ENCODE results near the gene CCNDBP1.
"Not testable (repeated sequence)": the region's sequence is repeated elsewhere in the genome, so short reads cannot be mapped to it uniquely, and the experiment has no call there.

CCNDBP1 gene

DNA sequence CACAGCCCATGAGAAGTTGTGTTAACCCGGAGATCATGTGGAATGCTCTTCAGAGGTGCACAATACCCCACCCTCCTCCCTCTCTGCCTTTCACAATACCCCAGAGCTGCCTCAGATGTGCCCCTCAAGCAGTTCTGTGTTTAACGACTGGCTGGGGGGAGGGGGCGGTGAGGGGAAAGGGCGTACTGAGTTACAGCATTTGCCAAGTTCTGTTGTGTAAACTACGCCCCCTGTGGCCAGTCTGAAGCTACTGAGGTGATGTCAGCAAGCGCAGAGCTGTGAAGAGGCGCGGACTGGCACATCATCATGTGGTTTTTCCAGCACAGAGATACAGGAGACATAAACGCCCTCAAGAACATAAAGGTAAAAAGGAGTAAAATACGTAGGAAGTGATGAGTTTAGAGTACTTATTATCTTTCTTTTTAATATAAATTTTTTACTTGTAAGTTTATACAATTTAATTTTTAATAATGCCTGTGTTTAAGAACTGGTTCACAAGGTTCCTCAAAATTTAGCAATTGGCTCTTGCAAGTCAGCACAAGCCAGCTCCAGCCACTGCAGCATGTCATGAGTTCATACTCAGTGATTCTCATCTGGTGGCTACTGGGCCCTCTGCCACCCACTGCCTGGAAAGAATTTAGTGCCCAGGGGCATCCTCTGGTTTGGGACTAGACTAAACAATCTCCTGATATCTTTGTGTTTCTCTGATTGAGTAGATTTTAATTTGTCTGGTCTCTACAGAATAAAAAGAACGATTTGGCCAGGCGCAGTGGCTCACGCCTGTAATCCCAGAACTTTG, 33.9 kb downstream of the CCNDBP1 start:
- peak; percentile 83 for DNase-seq

DNA sequence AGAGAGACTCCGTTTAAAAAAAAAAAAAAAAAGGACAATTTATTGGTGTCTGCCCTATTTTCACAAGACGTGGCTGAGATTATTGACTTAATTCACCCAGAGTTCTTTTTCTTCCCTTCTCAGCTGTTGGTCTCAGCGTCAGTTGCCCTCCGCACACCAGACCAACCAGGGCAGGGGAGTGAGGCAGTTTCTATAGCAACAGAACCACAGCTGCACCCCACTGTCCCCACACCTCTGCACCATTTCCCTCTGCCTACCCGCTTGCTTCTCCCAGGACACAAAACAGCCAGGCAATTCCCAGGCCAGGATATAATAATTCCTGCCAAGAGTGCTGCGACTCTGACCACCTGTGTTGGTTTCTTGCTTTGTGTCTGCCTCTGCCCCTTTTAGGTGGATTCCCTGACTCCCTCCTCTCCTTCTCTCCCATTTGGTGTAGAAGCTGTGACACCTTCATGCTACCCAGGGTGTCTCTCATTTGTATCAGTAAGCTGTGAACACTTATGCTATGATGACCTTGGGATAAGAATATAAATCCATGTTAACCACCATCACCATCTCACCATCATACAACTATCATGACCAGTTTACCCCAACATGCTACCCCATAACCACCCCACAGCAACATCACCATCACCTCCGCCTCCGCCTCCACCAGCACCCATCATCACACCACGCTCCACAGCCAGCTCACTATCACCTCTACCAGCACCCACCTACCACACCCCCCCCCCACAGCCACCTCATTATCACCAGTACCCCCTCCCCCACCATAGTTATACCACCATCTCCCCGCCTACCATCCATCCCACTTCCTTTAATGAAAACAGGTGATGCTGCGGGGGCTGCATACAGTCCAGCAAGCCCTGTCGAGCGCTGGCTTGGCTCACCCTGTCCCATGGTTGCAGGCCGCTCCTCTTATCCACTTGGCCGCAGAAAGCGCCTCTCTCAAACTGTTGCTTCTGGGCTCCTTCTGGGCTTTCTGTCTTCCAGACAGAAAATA, 35.0 kb downstream of the CCNDBP1 start:
- no peak for DNase-seq

DNA sequence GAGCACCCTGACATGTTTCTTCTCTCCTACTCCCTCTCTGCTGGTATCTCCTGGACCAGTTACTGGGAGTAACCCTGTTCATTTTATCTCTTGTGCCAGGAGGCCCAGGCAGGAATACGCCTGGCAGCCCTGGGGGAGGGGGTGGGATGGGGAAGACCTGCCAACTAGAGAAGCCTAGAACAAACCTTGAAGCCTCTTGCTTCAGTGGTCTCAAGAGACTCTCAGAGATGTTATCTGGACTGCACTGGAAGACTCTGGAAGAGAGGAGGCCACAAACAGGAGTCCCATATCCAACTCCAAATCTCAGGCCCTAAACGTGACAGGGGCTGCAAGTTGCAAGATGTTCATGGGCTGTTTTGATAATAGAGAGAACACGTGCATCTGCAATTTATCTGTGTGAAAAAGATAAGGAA, 35.8 kb downstream of the CCNDBP1 start, which contains the start of gene EPB42:
Gene EPB42 (minus strand): TSS at position 28 of the 413 bp plus-strand sequence. CDS start 193 bp downstream, outside the sequence.
- DNase-seq = peak; percentile 94

DNA sequence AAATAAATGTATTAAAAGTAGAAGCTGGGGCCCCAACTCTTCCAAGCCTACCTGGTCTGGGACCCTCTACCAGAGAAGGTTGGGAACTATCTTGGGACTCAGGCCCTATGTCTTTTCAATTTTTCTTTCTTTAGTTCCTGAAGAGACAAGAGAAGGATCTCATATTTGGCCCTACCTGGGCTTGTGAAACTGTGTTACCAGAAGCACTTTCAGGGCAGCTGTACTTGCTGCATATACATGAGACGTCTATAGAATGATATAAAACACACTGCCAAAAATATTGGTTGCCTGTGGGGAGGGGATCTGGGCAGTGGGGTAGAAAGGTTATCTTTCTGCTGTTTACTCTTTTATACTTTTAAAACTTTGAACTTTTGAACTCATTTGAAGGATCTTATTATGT, 36.2 kb downstream of the CCNDBP1 start:
- DNase-seq = no peak

DNA sequence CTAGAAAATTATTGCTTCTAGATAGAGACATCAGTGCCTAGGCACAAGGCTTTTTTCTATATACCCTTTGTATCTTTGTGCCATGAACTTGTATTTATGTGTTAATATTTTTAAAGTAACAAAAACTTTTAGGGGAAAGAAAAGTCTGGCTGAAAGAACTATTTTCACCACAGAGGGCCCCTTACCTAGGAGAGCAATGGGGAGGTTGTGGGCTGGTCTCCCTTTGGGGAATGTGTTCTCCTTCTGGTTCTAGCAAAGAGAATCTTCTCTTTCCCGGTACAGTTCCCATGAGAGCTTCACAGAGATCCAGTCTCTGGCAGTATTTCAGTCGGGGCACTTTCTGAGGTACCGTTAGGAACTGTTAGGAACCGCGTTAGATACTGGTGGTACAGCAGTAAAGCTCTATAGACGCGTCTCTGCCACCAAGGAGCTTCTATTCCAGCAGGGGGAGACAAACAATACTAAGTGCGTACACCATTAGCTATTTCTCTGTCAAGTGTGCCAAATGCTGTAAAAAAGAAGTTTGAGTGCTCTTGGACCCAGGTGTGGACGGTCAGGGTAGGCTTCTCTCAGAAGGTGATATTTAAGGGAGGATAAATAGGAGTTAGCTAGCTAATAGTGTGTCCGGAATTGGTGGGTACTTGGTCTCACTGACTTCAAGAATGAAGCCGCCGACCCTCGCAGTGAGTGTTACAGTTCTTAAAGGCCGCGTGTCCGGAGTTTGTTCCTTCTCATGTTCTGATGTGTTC, 40.2 kb downstream of the CCNDBP1 start:
- DNase-seq = peak; percentile 94

DNA sequence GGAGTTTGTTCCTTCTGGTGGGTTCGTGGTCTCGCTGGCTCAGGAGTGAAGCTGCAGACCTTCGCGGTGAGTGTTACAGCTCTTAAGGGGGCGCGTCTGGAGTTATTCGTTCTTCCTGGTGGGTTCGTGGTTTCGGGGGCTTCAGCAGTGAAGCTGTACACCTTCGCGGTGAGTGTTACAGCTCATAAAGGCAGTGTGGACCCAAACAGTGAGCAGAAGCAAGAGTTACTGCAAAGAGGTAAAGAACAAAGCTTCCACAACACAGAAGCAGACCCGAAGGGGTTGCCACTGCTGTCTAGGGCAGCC, 40.7 kb downstream of the CCNDBP1 start:
- DNase-seq = not testable (repeated sequence)

DNA sequence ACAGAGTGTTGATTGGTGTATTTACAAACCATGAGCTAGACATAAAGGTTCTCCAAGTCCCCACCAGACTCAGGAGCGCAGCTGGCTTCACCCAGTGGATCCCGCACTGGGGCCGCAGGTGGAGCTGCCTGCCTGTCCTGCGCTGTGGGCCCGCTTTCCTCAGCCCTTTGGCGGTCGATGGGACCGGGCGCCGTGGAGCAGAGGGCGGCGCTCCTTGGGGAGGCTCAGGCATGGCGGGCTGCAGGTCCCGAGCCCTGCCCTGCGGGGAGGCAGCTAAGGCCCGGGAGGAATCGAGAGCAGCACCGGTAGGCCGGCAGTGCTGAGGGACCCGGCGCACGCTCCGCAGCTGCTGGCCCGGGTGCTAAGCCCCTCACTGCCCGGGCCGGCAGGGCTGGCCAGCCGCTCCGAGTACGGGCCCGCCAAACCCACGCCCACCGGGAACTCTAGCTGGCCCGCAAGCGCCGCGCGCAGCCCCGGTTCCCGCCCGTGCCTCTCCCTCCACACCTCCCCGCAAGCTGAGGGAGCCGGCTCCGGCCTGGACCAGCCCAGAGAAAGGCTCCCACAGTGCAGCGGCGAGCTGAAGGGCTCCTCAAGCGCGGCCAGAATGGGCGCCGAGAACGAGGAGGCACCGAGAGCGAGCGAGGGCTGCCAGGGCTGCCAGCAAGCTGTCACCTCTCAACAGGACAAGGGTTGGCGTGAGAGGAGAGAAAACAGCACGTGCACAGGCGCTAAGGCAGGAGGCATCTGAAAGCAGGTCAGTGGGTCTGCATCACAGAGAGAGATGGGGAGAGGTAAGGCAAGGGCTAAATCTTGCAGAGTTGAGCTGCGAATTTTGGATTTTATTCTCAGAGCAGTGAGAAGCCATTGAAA, 41.5 kb downstream of the CCNDBP1 start:
- no peak for DNase-seq

DNA sequence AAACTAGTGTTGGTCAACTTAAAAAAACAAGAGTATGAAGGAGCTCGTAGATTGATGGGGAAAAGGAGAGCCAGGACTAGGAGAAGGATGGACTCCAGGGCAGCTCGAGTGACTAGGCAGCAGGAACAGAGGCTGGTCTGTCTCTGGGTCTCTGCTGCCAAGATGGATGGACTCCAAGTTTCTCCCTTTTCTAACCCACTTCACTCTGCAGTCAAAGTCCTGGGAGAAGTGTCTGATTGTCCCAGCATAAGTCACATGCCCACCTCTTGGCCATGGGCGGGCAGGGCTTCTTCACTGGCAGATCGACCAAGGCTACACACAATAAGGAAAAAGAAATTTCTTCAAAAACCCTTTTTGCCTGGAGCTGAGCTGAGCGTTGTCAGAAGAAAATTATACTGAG, 44.8 kb downstream of the CCNDBP1 start:
- DNase-seq = no peak

DNA sequence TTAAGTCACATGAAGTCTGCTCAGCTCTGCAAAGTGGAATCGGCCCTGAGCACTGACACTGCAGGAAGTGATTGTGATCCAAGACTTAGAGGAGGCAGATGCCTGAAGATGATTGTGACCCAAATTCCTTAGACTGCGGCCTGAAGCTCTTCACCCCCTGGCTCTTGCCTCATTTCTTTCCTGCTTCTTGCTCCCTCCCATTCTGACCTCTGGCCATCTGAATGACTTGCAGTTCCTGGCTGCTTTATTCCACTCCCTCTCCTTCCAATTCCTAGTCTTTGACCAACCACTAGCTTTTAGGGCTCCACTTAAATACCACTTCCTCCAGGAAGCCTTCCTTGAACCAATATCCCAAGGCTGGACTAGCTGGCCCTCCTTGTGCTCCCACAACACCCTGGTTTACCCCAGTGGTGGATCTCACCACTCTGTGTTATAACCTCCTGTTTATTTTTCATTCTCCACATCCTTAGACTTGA, 45.5 kb downstream of the CCNDBP1 start:
- peak; percentile 63 for DNase-seq

DNA sequence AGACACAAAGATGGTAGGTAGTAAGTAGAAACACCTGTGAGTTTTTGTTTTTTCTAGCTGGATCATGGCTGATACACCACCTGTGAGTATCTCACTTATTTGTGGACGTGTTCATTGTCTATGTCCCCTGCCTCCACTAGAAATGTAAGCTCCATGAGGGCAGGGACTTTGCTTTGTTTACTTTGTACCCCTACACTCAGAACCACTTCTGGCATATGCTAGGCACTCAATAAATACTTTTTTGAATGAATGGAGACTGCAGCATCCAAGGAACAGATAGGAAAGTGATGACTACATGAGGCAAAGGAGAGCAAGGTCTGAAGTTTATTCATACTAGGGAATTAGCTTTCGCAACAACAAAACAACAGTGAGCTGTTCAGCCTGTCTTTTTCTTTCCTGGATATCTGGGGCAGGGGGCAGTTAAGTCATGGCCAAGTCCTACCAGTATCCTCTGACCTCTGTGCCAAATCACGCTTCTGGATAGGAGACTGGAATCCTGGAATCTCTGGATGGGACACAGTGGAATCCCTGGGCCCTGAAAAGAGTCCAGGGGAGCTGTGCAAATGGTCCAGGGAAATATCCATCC, 47.2 kb downstream of the CCNDBP1 start:
- no peak for DNase-seq

DNA sequence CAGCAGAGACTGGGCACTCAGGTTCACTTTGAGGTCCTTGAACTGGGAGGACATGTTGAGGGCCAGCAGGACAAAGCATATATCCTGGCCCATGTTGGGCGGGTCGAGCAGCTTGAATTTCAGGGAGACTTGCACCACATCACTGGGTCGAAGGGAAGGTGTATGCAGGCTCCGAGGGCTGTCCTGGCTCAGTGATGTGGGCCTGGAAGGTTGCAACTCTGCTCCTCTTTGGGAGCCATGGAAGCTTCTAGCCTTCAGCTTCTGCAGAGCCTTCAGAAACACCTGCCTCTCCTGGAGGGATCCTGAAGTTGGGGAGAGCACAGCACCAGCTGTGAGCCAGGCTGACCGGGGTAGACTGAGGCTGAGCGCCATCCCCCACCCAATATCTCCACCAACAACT, 50.3 kb downstream of the CCNDBP1 start:
- DNase-seq = no peak

DNA sequence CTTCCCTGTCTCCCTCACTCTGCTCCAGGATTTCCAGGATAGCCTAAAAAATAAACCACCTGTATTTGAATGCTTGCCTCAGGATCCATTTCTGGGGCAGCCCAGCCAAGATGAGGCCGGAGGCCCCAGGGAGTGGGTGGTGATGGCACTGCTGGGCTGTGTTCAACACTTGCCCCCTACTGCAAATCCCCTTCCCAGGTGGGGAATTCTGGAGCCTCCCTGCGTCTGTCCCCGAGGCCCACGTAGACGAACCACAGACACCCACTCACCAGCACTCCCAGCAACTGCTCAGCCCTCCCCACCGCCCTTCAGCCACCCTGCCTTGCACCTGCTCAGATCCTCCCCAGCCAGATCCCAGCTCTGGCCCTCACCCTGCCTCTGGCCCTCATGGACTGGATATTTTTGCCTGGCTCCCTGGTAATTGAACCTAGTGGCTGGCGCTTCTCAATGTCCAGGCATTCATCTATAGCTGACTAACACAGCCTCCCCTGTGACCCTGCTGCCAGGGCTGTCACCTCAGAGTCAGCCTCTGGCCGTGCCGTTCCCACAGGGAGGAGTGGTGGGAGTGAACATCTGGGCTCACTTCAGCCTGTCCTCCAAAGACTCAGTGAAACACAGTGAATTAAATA, 52.8 kb downstream of the CCNDBP1 start:
- no peak for DNase-seq

DNA sequence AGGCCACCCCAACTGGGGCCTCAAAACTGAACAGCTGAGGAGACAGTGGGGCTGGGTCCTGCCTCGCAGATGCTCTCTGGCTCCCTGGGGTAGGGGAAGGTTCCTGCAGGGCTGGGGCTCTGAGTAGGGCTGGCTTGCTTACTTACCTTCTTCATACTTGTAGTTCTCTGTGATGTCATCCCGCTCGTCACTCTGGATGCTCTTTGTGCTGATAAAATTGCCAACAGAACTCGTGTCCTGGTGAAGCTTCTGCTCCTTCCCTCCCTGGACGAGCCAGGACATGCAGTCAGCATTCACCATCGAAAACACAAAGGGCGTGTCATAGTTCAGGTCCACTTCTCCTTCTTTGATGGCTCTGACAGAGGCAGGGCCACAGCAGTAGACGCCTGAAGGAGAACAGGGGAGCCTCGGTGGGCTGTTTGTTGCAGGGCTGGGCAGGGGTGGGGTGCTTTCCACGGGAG, 53.5 kb downstream of the CCNDBP1 start:
- DNase-seq = peak; percentile 33

DNA sequence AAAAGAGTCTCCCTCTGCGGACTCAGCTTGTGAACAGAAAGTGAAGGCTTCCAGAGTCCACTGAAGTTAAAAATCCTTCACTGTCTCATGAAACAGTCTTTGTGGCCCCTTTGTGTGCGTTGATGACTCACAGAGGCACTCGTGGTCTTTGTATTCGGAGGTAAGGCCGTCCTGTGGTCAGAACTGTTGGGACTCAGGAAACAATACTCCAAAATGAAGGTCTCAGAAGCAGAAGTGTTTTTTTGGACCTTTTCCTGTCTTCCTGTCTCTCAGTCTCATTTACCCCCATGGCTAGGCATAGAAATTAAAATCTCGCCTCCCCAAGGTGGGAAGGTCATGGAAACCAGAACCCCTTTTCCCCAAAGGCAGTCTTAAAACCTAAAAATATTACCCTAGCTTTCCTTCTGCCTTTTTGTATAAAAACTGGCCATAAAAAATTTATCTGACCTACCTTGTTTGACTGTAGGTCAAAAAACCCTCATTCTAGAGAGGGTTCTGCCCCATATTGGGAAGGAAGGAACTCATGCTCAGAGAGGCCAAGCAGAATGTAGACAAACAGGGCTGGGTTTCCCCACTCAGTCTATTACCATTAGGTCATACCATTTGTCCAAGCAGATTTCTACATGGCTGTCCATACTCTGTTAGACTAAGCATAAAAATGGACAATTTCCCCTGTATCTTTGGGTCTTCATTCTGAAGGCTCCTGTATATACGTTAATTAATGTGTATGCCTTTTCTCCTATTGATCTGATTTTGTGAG, 54.7 kb downstream of the CCNDBP1 start:
- DNase-seq = peak; percentile 84

DNA sequence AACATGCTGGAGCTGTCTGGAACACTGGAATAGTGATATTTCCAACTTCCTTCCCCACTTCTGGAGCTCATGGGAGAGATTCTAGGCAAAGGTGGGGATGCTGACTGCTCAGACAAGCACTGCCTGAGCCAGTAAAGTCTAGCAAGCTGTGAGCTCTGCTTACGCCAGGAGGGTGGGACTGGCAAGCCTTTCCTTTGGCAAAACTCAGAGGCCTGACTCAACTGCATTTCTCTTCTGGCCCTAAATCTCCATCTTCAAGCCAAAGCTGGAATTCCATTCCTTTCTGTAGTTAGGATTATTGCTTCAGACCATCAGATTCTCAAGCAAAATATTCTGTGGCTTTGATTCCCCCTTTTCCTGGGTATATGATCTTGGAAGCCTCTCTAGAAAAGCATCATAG, 55.9 kb downstream of the CCNDBP1 start:
- DNase-seq = no peak

DNA sequence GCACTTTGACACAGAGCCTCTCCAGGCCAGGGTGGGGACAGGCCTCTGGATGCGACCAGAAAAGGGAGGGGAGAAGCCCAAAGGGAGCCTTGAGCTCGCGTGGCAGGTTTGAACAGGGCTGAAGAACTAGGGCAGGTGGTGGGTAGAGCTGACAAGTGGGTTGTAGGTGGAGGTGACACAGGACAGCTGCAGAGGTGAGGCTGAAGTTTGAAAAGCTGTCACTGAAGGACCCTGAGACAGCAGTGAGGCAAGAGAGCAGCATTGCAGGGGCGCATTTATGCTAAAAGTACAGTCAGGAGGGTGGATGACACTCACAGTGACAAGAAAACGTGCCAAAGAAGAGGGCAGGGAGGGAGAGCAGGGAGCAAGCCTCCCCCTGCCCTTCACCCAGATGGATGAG, 57.4 kb downstream of the CCNDBP1 start:
- no peak for DNase-seq

DNA sequence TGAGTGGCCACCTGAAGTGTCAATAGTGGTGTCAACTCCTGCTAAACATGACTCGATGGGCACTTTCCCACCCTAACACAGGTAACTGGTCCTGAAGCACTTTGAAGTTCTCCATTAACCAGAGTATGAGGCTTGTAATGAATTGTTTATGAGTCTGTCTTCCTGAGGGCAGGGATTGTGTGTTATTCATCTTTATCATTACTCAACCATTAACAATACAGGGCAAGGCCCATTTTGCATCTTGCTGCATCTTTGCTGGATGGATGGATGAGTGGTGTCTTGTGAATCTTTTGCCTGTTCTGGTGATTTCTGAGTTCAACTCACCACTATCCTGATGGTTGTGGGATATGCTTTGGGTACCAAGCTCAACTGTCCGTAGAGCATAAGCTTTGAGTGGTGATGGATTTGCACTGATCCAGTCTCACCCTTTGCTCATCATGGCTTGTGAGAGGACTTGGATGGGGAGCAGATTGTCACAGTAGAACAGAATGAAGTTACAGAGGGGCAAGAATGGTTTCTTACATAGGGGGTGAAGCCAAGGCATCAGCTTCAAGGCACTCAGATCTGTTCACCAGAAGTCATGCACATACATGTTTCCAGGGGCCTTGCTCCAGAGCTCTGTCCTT, 57.9 kb downstream of the CCNDBP1 start:
- DNase-seq = no peak

DNA sequence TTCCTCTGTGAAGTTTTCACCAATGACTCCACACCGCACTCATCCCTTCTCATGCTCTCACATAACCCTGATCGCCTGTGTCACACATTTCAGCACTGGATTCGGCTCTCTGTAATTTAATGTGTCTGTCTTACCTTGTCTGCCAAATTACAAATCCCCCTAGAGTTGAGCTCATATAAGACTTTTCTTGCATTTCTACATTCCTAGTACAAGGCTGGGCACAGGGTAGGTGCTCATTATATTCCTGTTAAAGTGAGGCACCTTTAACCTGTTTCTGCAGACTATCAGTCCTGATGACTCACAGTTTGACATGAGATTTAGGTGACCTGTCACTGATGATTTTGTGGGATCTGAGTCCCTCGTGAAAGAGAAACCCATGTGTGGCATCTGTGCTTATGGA, 58.9 kb downstream of the CCNDBP1 start:
- no peak for DNase-seq

DNA sequence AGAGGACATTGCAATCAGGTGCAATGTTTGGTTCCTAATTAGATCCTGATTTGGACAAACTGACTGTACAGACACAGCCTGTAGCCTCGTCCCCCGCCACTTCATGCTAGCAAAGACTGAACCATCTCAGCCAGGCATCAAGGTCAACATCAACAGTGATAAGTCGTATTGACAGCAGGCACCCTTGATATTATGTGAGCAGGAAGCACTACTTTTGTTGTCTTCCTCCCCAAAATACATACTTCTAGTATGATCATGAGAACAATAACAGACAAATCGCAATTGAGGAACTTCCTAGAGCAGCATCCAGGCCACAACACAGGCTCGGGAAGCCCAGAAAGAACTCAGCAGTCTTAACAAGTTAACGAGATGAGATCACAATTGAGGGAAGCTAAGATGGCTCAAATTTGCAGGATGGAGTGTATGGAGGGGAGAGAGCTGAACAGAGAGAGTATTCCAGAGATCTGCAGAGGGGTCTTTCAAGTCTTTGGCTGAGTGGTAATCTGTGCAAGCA, 61.1 kb downstream of the CCNDBP1 start:
- DNase-seq = peak; percentile 28

All from hematopoietic multipotent progenitor cell treated with erythropoietin and hydrocortisone succinate and interleukin-3 and kit ligand, for 4 days (in vitro differentiated cells).